ENCODE results near the gene NEUROD2. TPM values are rescaled to one million over a fixed set of nuclear protein-coding genes. Genes with fewer than 3 reads are reported as not detected.

Gene NEUROD2
- total and polyA plus RNA-seq, 2 of the 13 experiments (the other 11 are each of a cell fraction or from before 2014, with no cell fraction given): not detected

GRCh38 chr17:39602533-39603303 is 5.0 kb downstream of the NEUROD2 start:
- intact Hi-C loops (cut with micrococcal nuclease; ENCODE audit: unreplicated experiment) (no loop called here), in situ Hi-C loops (cut with HindIII; ENCODE audit: extremely low pct_ligation_motif_present, low pct_unique_long_range_greater_than_20kb) (no loop called here)
- no peaks in the 10 kb centered on the region for H3K79me2 ChIP-seq (ENCODE audit: insufficient read depth, low read length)
- H3K27ac ChIP-seq (ENCODE audit: extremely low read length, insufficient read depth, low read length): no peak overlapping the region
- POLR2A ChIA-PET: no interaction called here
- H3K9me3 ChIP-seq (ENCODE audit: low read length): no peaks in the 10 kb centered on the region
- no peak for DNase-seq (ENCODE audit: low spot score)
- H3K4me3 ChIP-seq (replicated peaks in 1 of 3; ENCODE audit: insufficient read depth in 1 of 3, low read depth in 2 of 3, low read length in 3 of 3): no peak overlapping the region
- H3K9ac ChIP-seq (ENCODE audit: insufficient read depth, low read depth, low read length): no peak overlapping the region
- CTCF ChIA-PET (ENCODE audit: low intra/inter-chr PET ratio, low total read pairs): no interaction called here
- TF ChIP-seq HNRNPH1 (optimal IDR thresholded peaks at IDR 0.05; ENCODE audit: low read depth, low read length) (no peak), EZH2 (conservative IDR thresholded peaks at IDR 0.05; ENCODE audit: low read depth, low read length) (peak; percentile 32; the same call in 1 of the 2 replicates)
- WGBS (ENCODE audit: low lambda C conversion rate): under 1% methylated on average over 4 of the region's 4 CpGs
- H2AFZ ChIP-seq (ENCODE audit: low read length): no peak overlapping the region
- ATAC-seq: no peak
- H3K36me3 ChIP-seq (replicated peaks in 1 of 2; ENCODE audit: control insufficient read depth in 1 of 2, insufficient read depth in 2 of 2, low read length in 2 of 2): no peaks in the 10 kb centered on the region
- H3K4me2 ChIP-seq (ENCODE audit: low read depth, low read length): no peak overlapping the region
- BruUV-seq (replicated peaks): no TSS peak
- peaks cover 60 to 98% of the 10 kb centered on the region in 2 experiments for H3K27me3 ChIP-seq (ENCODE audit: control insufficient read depth in 1 of 2, insufficient read depth in 2 of 2, low read length in 2 of 2)
- peaks cover 16% of the 10 kb centered on the region; the same call in 1 of the 2 replicates for H4K20me1 ChIP-seq (ENCODE audit: insufficient read depth, low read length)
- FAIRE-seq: no peak
- no peaks in the 10 kb centered on the region for H3K4me1 ChIP-seq (ENCODE audit: insufficient read depth, low read length)

- Histone ChIP-seq H3K79me2 (ENCODE audit: insufficient read depth, low read length) (no peaks in the 10 kb centered on the region), H2AFZ (ENCODE audit: low read length) (no peak overlapping the region), H4K20me1 (ENCODE audit: insufficient read depth, low read length) (peaks cover 16% of the 10 kb centered on the region; the same call in 1 of the 2 replicates), H3K4me3 (replicated peaks in 1 of 3; ENCODE audit: insufficient read depth in 1 of 3, low read depth in 2 of 3, low read length in 3 of 3) (no peak overlapping the region), H3K27ac (ENCODE audit: extremely low read length, insufficient read depth, low read length) (no peak overlapping the region), H3K9ac (ENCODE audit: insufficient read depth, low read depth, low read length) (no peak overlapping the region), H3K4me1 (ENCODE audit: insufficient read depth, low read length) (no peaks in the 10 kb centered on the region), H3K4me2 (ENCODE audit: low read depth, low read length) (no peak overlapping the region), H3K27me3 (ENCODE audit: control insufficient read depth in 1 of 2, insufficient read depth in 2 of 2, low read length in 2 of 2) (peaks cover 58 to 98% of the 10 kb centered on the region in 2 experiments), H3K9me3 (ENCODE audit: low read length) (no peaks in the 10 kb centered on the region), H3K36me3 (replicated peaks in 1 of 2; ENCODE audit: control insufficient read depth in 1 of 2, insufficient read depth in 2 of 2, low read length in 2 of 2) (no peaks in the 10 kb centered on the region)
- 11% methylated on average over 12 of the region's 12 CpGs for WGBS (ENCODE audit: low lambda C conversion rate)
- ChIA-PET CTCF (ENCODE audit: low intra/inter-chr PET ratio, low total read pairs) (no interaction called here), POLR2A (no interaction called here)
- DNase-seq (ENCODE audit: low spot score) (no peak), ATAC-seq (no peak), FAIRE-seq (no peak)
- intact Hi-C loops (cut with micrococcal nuclease; ENCODE audit: unreplicated experiment): no loop called here
- BruUV-seq (replicated peaks): no TSS peak
- in situ Hi-C loops (cut with HindIII; ENCODE audit: extremely low pct_ligation_motif_present, low pct_unique_long_range_greater_than_20kb): no loop called here
- TF ChIP-seq ZNF503 (CRISPR knock-in tag; IDR thresholded peaks at IDR 0.05) (no peak), REST (IDR thresholded peaks at IDR 0.05; ENCODE audit: borderline replicate concordance in 1 of 2, low read depth in 1 of 2, low read length in 2 of 2) (peak; percentile 44 to 88), PBX3 (CRISPR knock-in tag; IDR thresholded peaks at IDR 0.05; ENCODE audit: borderline replicate concordance) (no peak), TOE1 (CRISPR knock-in tag; IDR thresholded peaks at IDR 0.05) (no peak), PHF20 (CRISPR knock-in tag; IDR thresholded peaks at IDR 0.05) (no peak)
Measured at GRCh38 chr17:39601758-39602532, 5.8 kb downstream of the NEUROD2 start.

Measured in HepG2 (cell line).